Fibroblast of lung (primary cell): ENCODE results near the gene CORO2B.

Source experiments
- EZH2 ChIP-seq: IDR thresholded peaks from 2 replicates; pipeline ENCODE4 v1.5.1; 2012; ENCODE audit warnings: low read length, control low read depth, mild to moderate bottlenecking; ENCODE audit errors: missing control alignments
- TF ChIP-seq, protein P1 (sequence below), 2 donors: IDR thresholded peaks in 1 of 2; conservative IDR thresholded peaks in 1 of 2; 1 replicate in 1 of 2; 2 replicates in 1 of 2; pipeline ENCODE4 v1.5.1; 2011 to 2012; ENCODE audit warnings: low read length in 2 of 2, control low read depth in 1 of 2, inconsistent platforms in 1 of 2, low read depth in 1 of 2, mild to moderate bottlenecking in 1 of 2

GRCh38 chr15:68653031-68653635, 74.3 kb downstream of the CORO2B start:
- TF ChIP-seq, protein P1, sequence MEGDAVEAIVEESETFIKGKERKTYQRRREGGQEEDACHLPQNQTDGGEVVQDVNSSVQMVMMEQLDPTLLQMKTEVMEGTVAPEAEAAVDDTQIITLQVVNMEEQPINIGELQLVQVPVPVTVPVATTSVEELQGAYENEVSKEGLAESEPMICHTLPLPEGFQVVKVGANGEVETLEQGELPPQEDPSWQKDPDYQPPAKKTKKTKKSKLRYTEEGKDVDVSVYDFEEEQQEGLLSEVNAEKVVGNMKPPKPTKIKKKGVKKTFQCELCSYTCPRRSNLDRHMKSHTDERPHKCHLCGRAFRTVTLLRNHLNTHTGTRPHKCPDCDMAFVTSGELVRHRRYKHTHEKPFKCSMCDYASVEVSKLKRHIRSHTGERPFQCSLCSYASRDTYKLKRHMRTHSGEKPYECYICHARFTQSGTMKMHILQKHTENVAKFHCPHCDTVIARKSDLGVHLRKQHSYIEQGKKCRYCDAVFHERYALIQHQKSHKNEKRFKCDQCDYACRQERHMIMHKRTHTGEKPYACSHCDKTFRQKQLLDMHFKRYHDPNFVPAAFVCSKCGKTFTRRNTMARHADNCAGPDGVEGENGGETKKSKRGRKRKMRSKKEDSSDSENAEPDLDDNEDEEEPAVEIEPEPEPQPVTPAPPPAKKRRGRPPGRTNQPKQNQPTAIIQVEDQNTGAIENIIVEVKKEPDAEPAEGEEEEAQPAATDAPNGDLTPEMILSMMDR (conservative IDR thresholded peaks at IDR 0.05 in 1 of 2, IDR thresholded peaks at IDR 0.05 in 1 of 2; ENCODE audit: low read depth in 1 of 2, low read length in 2 of 2): no peak
- TF ChIP-seq EZH2: no peak
